Transverse colon (tissue), 4 donors: Measurements from ENCODE around the gene RAD51AP1. TPM values are rescaled to one million over a fixed set of nuclear protein-coding genes. Genes with fewer than 3 reads are reported as not detected.
"Not testable (repeated sequence)": the region's sequence is repeated elsewhere in the genome, so short reads cannot be mapped to it uniquely, and the experiment has no call there.

ENCODE experiments used
- DNase-seq: peaks from one replicate; pipeline ENCODE4 v3.0.0-alpha.2; 2019
- H3K27ac ChIP-seq, 4 donors: fragments of 200-600 bp; sonication (generic); 2 replicates each; pipeline ENCODE4 v1.5.1; 2016 to 2018; ENCODE audit warnings: inconsistent platforms in 4 of 4
- H3K27me3 ChIP-seq: fragments of 200-600 bp; sonication (generic); 2 replicates; pipeline ENCODE4 v1.5.1; 2017; ENCODE audit warnings: inconsistent platforms
- H3K36me3 ChIP-seq, 4 donors: fragments of 200-600 bp; sonication (generic); 2 replicates each; pipeline ENCODE4 v1.5.1; 2017 to 2019; ENCODE audit warnings: inconsistent platforms in 4 of 4
- H3K4me1 ChIP-seq, 4 donors: fragments of 200-600 bp; sonication (generic); 2 replicates each; pipeline ENCODE4 v1.5.1; 2017 to 2020; ENCODE audit warnings: inconsistent platforms in 4 of 4
- H3K4me3 ChIP-seq, 4 donors: fragments of 200-600 bp; sonication (generic); 1 replicate in 1 of 4; 2 replicates in 3 of 4; pipeline versions ENCODE4 v1.5.1 to v1.6.1; 2017 to 2019; ENCODE audit warnings: inconsistent platforms in 4 of 4
- H3K9me3 ChIP-seq, 2 donors: fragments of 200-600 bp; sonication (generic); 2 replicates each; pipeline ENCODE4 v1.5.1; 2017 to 2019; ENCODE audit warnings: inconsistent platforms in 2 of 2
- CTCF ChIP-seq, 5 experiments: fragments of 200-600 bp in 3 of 5; fragments of 450-650 bp in 2 of 5; sonication (generic) in 3 of 5; IDR thresholded peaks; 1 replicate in 2 of 5; 2 replicates in 3 of 5; pipeline ENCODE4 v1.5.1; 2016 to 2017; ENCODE audit warnings: antibody characterized with exemption in 5 of 5, inconsistent platforms in 3 of 5, mild to moderate bottlenecking in 2 of 5, moderate library complexity in 1 of 5
- EP300 ChIP-seq: sonication (generic); formaldehyde crosslinking; IDR thresholded peaks from one replicate; pipeline ENCODE4 v1.6.1; 2017; ENCODE audit warnings: antibody characterized with exemption, low read depth
- POLR2A ChIP-seq: fragments of 450-650 bp; IDR thresholded peaks from one replicate; pipeline ENCODE4 v1.6.1; 2016; ENCODE audit warnings: antibody characterized with exemption, mild to moderate bottlenecking, moderate library complexity
- POLR2AphosphoS5 ChIP-seq, 3 donors: sonication (generic); formaldehyde crosslinking; IDR thresholded peaks; one replicate each; pipeline ENCODE4 v1.6.1; 2016; ENCODE audit warnings: antibody characterized with exemption in 3 of 3
- WGBS, 2 donors: methylation state at CpG; one replicate each; pipeline ENCODE4 v1.1.5; 2018; ENCODE audit warnings: low coverage in 1 of 2; 5-methylcytosine and 5-hydroxymethylcytosine counted together
- in situ Hi-C, 4 donors: fragments of 200-750 bp; cut with MboI; loops; one replicate each; pipeline versions ENCODE4 v1.15.0 to v1.15.1; 2017; ENCODE audit warnings: low sequenced_read_pairs in 3 of 4, low pct_ligation_motif_present in 1 of 4, low pct_unique_long_range_greater_than_20kb in 1 of 4
- intact Hi-C: fragments of 100-400 bp; cut with DNase I; formaldehyde crosslinking; loops from one replicate; pipeline ENCODE4 v1.15.1; 2023; ENCODE audit warnings: low total_unique reads
- total RNA-seq, 4 donors: library from RNA; depleted of rRNA; stranded (reverse); fragments of >200 nt; gene quantifications; one replicate each; pipeline ENCODE4 v1.1.0, GENCODE V29; 2016

Gene RAD51AP1
- total RNA-seq, 4 donors from 2014 or later = 1.9 to 2.7 (median 2.4) TPM; not detected in 1

- intact Hi-C loops = no loop called here
- TF ChIP-seq POLR2AphosphoS5 (IDR thresholded peaks at IDR 0.05) (no peak), CTCF (IDR thresholded peaks at IDR 0.05) (no peak), POLR2A (no peak), EP300 (no peak)
- no peak for DNase-seq
- Histone ChIP-seq H3K36me3 (peaks cover 0 to 14% (median 6%) of the 10 kb centered on the region in 4 donors), H3K27ac (no peak overlapping the region), H3K4me3 (no peak overlapping the region), H3K9me3 (no peaks in the 10 kb centered on the region), H3K27me3 (no peaks in the 10 kb centered on the region), H3K4me1 (no peaks in the 10 kb centered on the region)
- in situ Hi-C loops = no loop called here
- 79 to 87% methylated on average over 5 of the region's 5 CpGs for whole genome bisulfite sequencing, 2 donors
These were observed 20.5 kb upstream of the RAD51AP1 start for GRCh38 chr12:4518106-4518728.

GRCh38 chr12:4523443-4523842, 15.2 kb upstream of the RAD51AP1 start:
- H3K27ac ChIP-seq, H3K4me3 ChIP-seq, DNase-seq, H3K9me3 ChIP-seq, H3K4me1 ChIP-seq, H3K27me3 ChIP-seq: not testable (repeated sequence)
- peaks cover 0 to 18% (median 4%) of the 10 kb centered on the region in 4 donors for H3K36me3 ChIP-seq
- 94 to 96% methylated on average over 6 to 7 of the region's 7 CpGs for WGBS, 2 donors
- intact Hi-C loops (loop anchor here (10.0 kb wide), 1 partner anchor 169 kb away; no protein-coding TSS in a partner anchor), in situ Hi-C loops (loop anchor here in 1 of 4 donors (10.0 kb wide), 1 partner anchor 219 kb away; no protein-coding TSS in a partner anchor)

- 95 to 98% methylated on average over 2 of the region's 2 CpGs for WGBS, 2 donors
- no peak for DNase-seq
- H3K4me1 ChIP-seq = no peaks in the 10 kb centered on the region
- no peaks in the 10 kb centered on the region for H3K9me3 ChIP-seq
- TF ChIP-seq CTCF (IDR thresholded peaks at IDR 0.05) (peak; percentile 61 to 68 (median 63)), POLR2AphosphoS5 (IDR thresholded peaks at IDR 0.05) (no peak), EP300 (no peak)
- H3K27me3 ChIP-seq = no peaks in the 10 kb centered on the region
- intact Hi-C loops = loop anchor here (10.0 kb wide), 1 partner anchor 172 kb away; no protein-coding TSS in a partner anchor
- H3K27ac ChIP-seq = no peak overlapping the region
- in situ Hi-C loops = loop anchor here in 3 of 4 donors (10.0 to 25.0 kb wide), 2 partner anchors 215 to 222 kb away; partner anchors contain the start of gene TIGAR (in 2 of the 3)
- H3K4me3 ChIP-seq = no peak overlapping the region
- peaks cover 0 to 21% (median 5%) of the 10 kb centered on the region in 4 donors for H3K36me3 ChIP-seq
These were observed 11.7 kb upstream of the RAD51AP1 start for GRCh38 chr12:4526923-4527546.

- DNase-seq = no peak
- TF ChIP-seq POLR2A (no peak), CTCF (IDR thresholded peaks at IDR 0.05) (no peak)
- no peaks in the 10 kb centered on the region for H3K27me3 ChIP-seq
- intact Hi-C loops = no loop called here
- 88 to 100% methylated on average over 1 of the region's 1 CpG for WGBS, 2 donors
- H3K4me3 ChIP-seq = no peak overlapping the region
- H3K9me3 ChIP-seq = no peaks in the 10 kb centered on the region
- in situ Hi-C loops = loop anchor here in 2 of 4 donors (10.0 to 25.0 kb wide), 2 partner anchors 218 to 655 kb away; partner anchors contain the start of genes TIGAR (in 2 of the 2) and PARP11 (in 1 of the 2)
- no peak overlapping the region for H3K27ac ChIP-seq
- H3K36me3 ChIP-seq = peaks cover 0 to 32% (median 8%) of the 10 kb centered on the region in 4 donors
- peaks cover 0 to 2% (median 0%) of the 10 kb centered on the region in 4 donors for H3K4me1 ChIP-seq
These were observed 8.5 kb upstream of the RAD51AP1 start for GRCh38 chr12:4530160-4530559.
